HL-60 (cell line): Measurements from ENCODE around the gene TBC1D3B.
"Not testable (repeated sequence)": the region's sequence is repeated elsewhere in the genome, so short reads cannot be mapped to it uniquely, and the experiment has no call there.

Experiments
- DNase-seq, 2 experiments: peaks; one replicate each; pipeline ENCODE4 v3.0.0-alpha.2; 2010 to 2020; ENCODE audit warnings: low read depth in 1 of 2, low spot score in 1 of 2
- H3K27ac ChIP-seq: fragments of 250-450 bp; sonication (Bioruptor Pico); replicated peaks from 2 replicates; pipeline ENCODE4 v1.5.1; 2020; ENCODE audit warnings: mild to moderate bottlenecking, moderate library complexity
- H3K27me3 ChIP-seq: fragments of 250-450 bp; sonication (Bioruptor Pico); 2 replicates; pipeline ENCODE4 v1.5.1; 2021; ENCODE audit warnings: mild to moderate bottlenecking, moderate library complexity; ENCODE audit not compliant: insufficient read depth, poor library complexity, severe bottlenecking
- H3K4me3 ChIP-seq: replicated peaks from 2 replicates; pipeline ENCODE4 v1.5.1; 2011; ENCODE audit warnings: mild to moderate bottlenecking, control low read depth, low read length; ENCODE audit not compliant: insufficient read depth
- CTCF ChIP-seq: IDR thresholded peaks from one replicate; pipeline ENCODE4 v1.5.1; 2011; ENCODE audit warnings: low read length, control low read depth, inconsistent platforms; ENCODE audit not compliant: insufficient read depth
- GABPA ChIP-seq: IDR thresholded peaks from 2 replicates; pipeline ENCODE4 v1.6.1; 2012; ENCODE audit warnings: low read depth
- POLR2AphosphoS5 ChIP-seq: IDR thresholded peaks from 2 replicates; pipeline ENCODE4 v1.6.1; 2012; ENCODE audit warnings: low read depth
- SPI1 ChIP-seq: IDR thresholded peaks from 2 replicates; pipeline ENCODE4 v1.6.1; 2012; ENCODE audit warnings: low read depth, mild to moderate bottlenecking, borderline replicate concordance
- long read RNA-seq: library from polyadenylated mRNA; unstranded; transcript quantifications from one replicate; pipeline ENCODE4 v2.0.0, GENCODE V29; 2020
- TF ChIP-seq, protein P1 (sequence below): IDR thresholded peaks from 2 replicates; pipeline ENCODE4 v1.6.1; 2012; ENCODE audit warnings: low read depth; ENCODE audit not compliant: insufficient replicate concordance

TBC1D3B gene
- long read RNA-seq: 0 reads

DNA sequence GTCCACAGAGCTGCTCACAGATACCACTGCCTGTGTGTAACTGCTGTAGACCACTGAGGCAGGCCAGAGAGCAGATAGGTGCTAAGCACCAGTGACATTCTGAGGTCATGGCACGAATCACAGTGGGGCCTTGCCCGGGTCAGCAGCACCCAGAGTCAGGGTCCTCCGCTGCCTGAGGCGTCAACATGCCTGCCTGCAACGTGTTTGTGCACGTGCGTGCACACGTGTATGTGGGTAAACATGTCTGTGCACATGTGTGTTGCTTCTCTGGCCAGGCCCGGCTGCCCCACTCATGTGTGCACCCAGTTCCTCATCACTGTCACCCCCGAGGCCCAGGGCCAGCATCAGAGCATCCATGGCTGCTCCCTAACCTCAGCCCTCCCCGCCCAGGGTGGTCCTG lies at the start of gene TBC1D3B:
Gene TBC1D3B (minus strand): TSS at position 101 of the 400 bp plus-strand sequence. CDS start 1,586 bp downstream, outside the sequence.
- not testable (repeated sequence) for DNase-seq, H3K27me3 ChIP-seq, H3K4me3 ChIP-seq, H3K27ac ChIP-seq

DNA sequence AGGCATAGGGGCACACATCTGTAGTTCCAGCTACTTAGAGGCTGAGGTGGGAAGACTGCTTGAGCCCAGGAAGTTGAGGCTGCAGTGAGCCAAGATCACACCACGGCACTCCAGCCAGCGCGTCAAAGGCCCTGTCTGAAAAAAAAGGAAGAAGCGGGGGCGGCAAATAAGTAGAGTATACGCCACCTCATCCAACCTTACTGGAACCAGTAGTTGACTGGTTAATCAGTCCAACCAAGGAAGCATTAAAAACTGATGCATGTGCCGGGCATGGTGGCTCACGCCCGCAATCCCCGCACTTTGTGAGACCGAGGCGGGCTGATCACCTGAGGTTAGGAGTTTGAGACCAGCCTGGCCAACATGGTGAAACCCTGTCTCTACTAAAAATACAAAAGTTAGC lies 46.5 kb upstream of the TBC1D3B start:
- H3K4me3 ChIP-seq, DNase-seq, H3K27me3 ChIP-seq, H3K27ac ChIP-seq: not testable (repeated sequence)

- DNase-seq, H3K27me3 ChIP-seq, H3K4me3 ChIP-seq, H3K27ac ChIP-seq: not testable (repeated sequence)
These were observed 45.2 kb upstream of the TBC1D3B start for GRCh38 chr17:36221581-36222100.

DNA sequence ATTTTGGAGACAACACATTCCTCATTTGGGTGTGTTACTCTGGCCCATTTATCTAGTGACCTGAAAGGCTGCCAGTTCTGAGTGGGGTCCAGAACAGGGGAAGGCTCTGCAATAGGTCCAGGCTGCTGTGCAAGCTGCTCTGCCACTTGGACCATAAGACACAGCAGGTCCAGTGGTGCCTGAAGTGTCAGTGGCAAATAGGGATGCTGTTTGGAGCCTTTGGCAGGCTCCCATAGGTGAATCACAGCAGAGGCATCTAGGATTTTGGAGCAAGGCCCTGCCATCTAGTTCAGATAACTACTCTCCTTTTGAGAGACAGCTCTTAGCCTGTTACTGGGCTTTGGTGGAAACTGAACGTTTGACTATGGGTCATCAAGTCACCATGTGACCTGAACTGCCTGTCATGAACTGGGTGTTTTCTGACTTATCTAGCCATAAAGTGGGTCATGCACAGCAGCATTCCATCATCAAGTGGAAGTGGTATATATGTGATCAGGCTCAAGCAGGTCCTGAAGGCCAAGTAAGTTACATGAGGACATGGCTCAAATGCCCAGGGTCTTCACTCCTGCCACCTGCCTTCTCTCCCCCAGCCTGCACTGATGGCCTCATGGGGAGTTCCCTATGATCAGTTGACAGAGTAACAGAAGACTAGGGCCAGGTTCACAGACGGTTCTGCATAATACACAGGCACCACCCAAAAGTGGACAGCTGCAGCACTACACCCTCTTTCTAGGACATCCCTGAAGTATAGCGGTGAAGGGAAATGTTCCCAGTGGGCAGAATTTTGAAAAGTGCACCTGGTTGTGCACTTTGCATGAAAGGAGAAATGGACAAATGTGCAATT lies 44.5 kb upstream of the TBC1D3B start:
- not testable (repeated sequence) for H3K27ac ChIP-seq, H3K27me3 ChIP-seq, DNase-seq, H3K4me3 ChIP-seq

GRCh38 chr17:36219556-36219955 lies 43.1 kb upstream of the TBC1D3B start:
- not testable (repeated sequence) for H3K4me3 ChIP-seq, H3K27me3 ChIP-seq, H3K27ac ChIP-seq, DNase-seq

DNA sequence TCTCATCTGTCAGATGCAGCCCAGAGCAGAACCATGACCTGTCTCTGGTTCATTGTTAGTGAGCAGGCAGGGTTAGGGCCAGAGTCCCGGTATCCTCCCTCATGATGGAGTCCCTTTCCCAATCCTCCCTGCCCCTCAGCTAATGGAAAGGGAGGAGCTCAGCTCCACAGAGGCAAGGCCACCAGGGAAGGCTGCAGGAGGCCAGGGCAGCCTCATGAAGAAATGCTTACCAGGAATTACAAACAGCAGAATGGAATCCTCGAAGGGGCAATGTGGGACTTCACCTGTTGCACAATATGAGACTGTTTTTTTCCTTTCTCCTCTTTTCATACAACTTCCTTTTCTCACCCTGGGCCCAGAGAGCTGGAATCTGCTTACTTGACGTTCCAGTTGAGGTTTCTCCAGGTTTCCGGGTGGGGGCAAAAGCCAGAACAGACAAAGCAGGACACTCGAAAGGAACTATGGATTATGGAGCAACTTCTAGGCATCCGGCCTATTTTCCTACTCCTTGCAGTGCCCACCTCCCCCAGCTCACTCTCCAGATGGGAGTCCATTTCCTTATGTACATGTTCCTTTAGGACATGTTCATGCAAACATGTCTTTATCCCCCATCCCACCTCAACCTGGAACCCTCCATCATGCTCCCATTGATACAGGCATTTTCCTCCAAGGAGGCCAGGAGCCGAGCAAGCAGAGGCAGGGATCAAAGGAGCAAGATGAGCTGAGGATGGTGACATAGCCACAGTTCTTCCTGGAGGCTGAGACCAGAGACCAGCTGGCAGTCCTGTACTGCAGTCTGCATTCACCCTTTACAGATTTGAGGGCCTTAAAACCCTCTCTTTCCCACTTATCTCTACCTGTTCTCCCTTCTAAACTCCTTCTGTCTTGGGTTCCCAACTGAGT lies 39.2 kb upstream of the TBC1D3B start:
- not testable (repeated sequence) for H3K27ac ChIP-seq, DNase-seq, H3K27me3 ChIP-seq, H3K4me3 ChIP-seq

- H3K4me3 ChIP-seq: no peak overlapping the region
- no peak for DNase-seq
- H3K27me3 ChIP-seq: no peaks in the 10 kb centered on the region
- H3K27ac ChIP-seq: no peak overlapping the region
- no peak for TF ChIP-seq POLR2AphosphoS5
- TF ChIP-seq, protein P1, sequence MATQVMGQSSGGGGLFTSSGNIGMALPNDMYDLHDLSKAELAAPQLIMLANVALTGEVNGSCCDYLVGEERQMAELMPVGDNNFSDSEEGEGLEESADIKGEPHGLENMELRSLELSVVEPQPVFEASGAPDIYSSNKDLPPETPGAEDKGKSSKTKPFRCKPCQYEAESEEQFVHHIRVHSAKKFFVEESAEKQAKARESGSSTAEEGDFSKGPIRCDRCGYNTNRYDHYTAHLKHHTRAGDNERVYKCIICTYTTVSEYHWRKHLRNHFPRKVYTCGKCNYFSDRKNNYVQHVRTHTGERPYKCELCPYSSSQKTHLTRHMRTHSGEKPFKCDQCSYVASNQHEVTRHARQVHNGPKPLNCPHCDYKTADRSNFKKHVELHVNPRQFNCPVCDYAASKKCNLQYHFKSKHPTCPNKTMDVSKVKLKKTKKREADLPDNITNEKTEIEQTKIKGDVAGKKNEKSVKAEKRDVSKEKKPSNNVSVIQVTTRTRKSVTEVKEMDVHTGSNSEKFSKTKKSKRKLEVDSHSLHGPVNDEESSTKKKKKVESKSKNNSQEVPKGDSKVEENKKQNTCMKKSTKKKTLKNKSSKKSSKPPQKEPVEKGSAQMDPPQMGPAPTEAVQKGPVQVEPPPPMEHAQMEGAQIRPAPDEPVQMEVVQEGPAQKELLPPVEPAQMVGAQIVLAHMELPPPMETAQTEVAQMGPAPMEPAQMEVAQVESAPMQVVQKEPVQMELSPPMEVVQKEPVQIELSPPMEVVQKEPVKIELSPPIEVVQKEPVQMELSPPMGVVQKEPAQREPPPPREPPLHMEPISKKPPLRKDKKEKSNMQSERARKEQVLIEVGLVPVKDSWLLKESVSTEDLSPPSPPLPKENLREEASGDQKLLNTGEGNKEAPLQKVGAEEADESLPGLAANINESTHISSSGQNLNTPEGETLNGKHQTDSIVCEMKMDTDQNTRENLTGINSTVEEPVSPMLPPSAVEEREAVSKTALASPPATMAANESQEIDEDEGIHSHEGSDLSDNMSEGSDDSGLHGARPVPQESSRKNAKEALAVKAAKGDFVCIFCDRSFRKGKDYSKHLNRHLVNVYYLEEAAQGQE: no peak
- TF ChIP-seq SPI1: no peak
- no peak for TF ChIP-seq CTCF
- no peak for TF ChIP-seq GABPA
These were observed 38.5 kb upstream of the TBC1D3B start for GRCh38 chr17:36214918-36215317.
